ENCODE data around the gene SLC7A1. TPM values are rescaled to one million over a fixed set of nuclear protein-coding genes. Genes with fewer than 3 reads are reported as not detected.

Gene SLC7A1
- total and polyA plus RNA-seq, 2 donors (not counting 3 experiments of a cell fraction or from before 2014, with no cell fraction given), result 21.0 to 79.3 TPM

DNA sequence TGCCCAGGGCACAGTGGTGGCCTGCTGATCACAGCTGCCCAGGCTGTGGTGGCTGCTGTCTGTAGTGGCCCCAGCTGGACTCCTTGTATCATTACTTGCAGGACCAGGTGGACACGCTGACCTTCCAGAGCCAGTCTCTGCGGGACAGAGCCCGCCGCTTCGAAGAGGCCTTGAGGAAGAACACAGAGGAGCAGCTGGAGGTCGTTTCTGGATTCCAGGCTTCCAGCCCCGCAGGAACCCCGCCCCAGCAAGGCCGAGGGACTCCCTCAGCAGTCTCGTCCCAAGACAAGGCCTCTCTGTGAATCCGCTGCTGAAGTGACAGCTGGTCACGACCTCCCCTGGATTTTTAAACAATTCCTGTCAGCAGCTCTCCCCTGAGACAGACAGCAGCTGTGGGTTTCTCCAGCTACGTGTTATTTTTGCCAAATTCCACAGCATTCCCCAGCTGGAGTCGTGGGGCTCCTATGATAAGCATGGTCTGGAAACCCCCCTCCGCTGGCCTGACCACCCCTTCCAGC, 98.3 kb downstream of the SLC7A1 start:
- BruUV-seq (replicated peaks), result no TSS peak
- no peaks in the 10 kb centered on the region for H4K20me1 ChIP-seq (replicated peaks; ENCODE audit: control insufficient read depth, extremely low read depth, insufficient read depth, low read length)
- H3K9me3 ChIP-seq (replicated peaks; ENCODE audit: control insufficient read depth, insufficient read depth, low read length), result no peaks in the 10 kb centered on the region
- dilution Hi-C loops (cut with MboI; ENCODE audit: extremely low pct_ligation_motif_present, low sequenced_read_pairs), result no loop called here
- no peak for TF ChIP-seq MYC (IDR thresholded peaks at IDR 0.05; ENCODE audit: low read depth, low read length)
- TF ChIP-seq POLR2A (IDR thresholded peaks at IDR 0.05; ENCODE audit: low read depth, low read length), result no peak
- no peak for TF ChIP-seq FOS (IDR thresholded peaks at IDR 0.05; ENCODE audit: borderline replicate concordance, insufficient read depth, low read length)
- no peak for TF ChIP-seq EZH2 (IDR thresholded peaks at IDR 0.05; ENCODE audit: borderline replicate concordance, low read depth, low read length, severe bottlenecking)
- TF ChIP-seq POLR2AphosphoS5 (IDR thresholded peaks at IDR 0.05; ENCODE audit: insufficient read depth, low read depth, low read length), result no peak
- no peak for TF ChIP-seq GATA2 (IDR thresholded peaks at IDR 0.05; ENCODE audit: insufficient read depth, insufficient read length, low read depth, low read length)
- TF ChIP-seq, protein P1, sequence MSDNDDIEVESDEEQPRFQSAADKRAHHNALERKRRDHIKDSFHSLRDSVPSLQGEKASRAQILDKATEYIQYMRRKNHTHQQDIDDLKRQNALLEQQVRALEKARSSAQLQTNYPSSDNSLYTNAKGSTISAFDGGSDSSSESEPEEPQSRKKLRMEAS (IDR thresholded peaks at IDR 0.05; ENCODE audit: insufficient read depth, insufficient read length), result no peak
- no peak for TF ChIP-seq JUN (IDR thresholded peaks at IDR 0.05; ENCODE audit: borderline replicate concordance, insufficient read depth, insufficient read length, low read depth)
- TF ChIP-seq, protein P2, sequence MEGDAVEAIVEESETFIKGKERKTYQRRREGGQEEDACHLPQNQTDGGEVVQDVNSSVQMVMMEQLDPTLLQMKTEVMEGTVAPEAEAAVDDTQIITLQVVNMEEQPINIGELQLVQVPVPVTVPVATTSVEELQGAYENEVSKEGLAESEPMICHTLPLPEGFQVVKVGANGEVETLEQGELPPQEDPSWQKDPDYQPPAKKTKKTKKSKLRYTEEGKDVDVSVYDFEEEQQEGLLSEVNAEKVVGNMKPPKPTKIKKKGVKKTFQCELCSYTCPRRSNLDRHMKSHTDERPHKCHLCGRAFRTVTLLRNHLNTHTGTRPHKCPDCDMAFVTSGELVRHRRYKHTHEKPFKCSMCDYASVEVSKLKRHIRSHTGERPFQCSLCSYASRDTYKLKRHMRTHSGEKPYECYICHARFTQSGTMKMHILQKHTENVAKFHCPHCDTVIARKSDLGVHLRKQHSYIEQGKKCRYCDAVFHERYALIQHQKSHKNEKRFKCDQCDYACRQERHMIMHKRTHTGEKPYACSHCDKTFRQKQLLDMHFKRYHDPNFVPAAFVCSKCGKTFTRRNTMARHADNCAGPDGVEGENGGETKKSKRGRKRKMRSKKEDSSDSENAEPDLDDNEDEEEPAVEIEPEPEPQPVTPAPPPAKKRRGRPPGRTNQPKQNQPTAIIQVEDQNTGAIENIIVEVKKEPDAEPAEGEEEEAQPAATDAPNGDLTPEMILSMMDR (IDR thresholded peaks at IDR 0.05; ENCODE audit: extremely low read depth in 1 of 2, insufficient read depth in 1 of 2, low read depth in 1 of 2, low read length in 2 of 2), result no peak
- no peaks in the 10 kb centered on the region for H3K9me1 ChIP-seq (replicated peaks; ENCODE audit: control insufficient read depth, extremely low read depth, insufficient read depth, low read length)
- no peak overlapping the region for H3K9ac ChIP-seq (replicated peaks; ENCODE audit: extremely low read depth, insufficient read depth, low read length)
- no peaks in the 10 kb centered on the region for H3K36me3 ChIP-seq (ENCODE audit: control insufficient read depth in 2 of 2, extremely low read depth in 1 of 2, insufficient read depth in 2 of 2, low read length in 2 of 2)
- no peaks in the 10 kb centered on the region for H3K4me1 ChIP-seq (ENCODE audit: control insufficient read depth, extremely low read depth, insufficient read depth, low read length)
- no peaks in the 10 kb centered on the region for H3K79me2 ChIP-seq (ENCODE audit: control insufficient read depth, insufficient read depth, low read length)
- H3K4me2 ChIP-seq (ENCODE audit: insufficient read depth, low read length), result no peak overlapping the region
- ChIA-PET CTCF (interaction anchor here (1.3 to 4.4 kb wide), 5 partner anchors 11 to 218 kb away, joined by 3 to 26 read pairs (median 3); no protein-coding TSS in a partner anchor), POLR2A (no interaction called here)
- H3K27me3 ChIP-seq (ENCODE audit: control insufficient read depth in 2 of 2, insufficient read depth in 2 of 2, low read length in 2 of 2), result peaks cover 3 to 8% of the 10 kb centered on the region in 2 experiments
- intact Hi-C loops (cut with micrococcal nuclease), result no loop called here
- FAIRE-seq (no peak), DNase-seq (ENCODE audit: low read depth, low spot score) (no peak)
- H3K4me3 ChIP-seq (replicated peaks in 1 of 3; ENCODE audit: insufficient read depth in 1 of 3, low read depth in 1 of 3, low read length in 3 of 3), result no peak overlapping the region
- H2AFZ ChIP-seq (ENCODE audit: low read depth, low read length), result no peak overlapping the region
- no peak overlapping the region for H3K27ac ChIP-seq (ENCODE audit: insufficient read depth, low read depth, low read length)

All from endothelial cell of umbilical vein (primary cell).